ENCODE measurements around the gene LHFPL2.

Gene LHFPL2

DNA sequence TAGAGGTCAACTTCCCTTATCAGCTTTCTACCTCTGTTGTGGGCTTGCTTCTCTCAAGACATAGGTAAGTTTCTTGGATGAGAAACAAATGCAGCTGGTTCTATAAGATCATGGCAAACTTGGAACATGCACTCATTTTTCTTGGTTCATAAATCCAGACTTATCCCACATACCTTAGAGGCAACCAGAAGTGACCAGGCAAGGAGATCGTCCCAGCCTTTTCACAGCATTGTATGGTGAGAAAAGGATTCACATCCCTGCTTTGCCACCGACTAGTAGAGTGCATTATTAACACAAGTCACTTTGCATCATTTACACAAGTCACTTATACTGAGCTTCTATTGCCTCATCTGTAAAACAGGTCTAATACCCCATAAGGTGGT is 35.4 kb downstream of the LHFPL2 start:
- DNase-seq: no peak

GRCh38 chr5:78612227-78613150 is 36.1 kb downstream of the LHFPL2 start:
- DNase-seq: no peak

- no peak for DNase-seq
Observed at GRCh38 chr5:78611126-78611605, 37.4 kb downstream of the LHFPL2 start.

DNA sequence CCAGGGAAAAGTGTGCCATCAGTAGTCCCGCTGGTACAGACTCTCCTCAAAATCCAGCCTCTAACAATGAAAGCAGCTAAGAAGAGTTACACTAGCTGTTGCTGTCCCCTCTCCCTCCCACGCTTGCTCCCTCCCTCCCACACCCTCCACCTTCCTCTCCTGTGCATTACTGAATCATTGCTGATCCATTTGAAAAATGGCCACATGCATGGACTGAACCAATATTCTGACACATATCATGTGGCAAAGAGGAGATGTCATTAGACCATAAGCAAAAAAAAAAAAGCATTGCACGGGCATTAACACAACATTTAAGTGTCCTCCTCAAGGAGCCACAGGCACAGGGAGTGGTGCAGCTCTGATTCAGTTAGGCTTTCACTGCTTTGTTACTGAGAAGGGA is 37.9 kb downstream of the LHFPL2 start:
- DNase-seq: no peak

- no peak for DNase-seq
Observed at GRCh38 chr5:78610163-78610583, 38.4 kb downstream of the LHFPL2 start.

- no peak for DNase-seq
Observed at GRCh38 chr5:78607864-78608263, 40.7 kb downstream of the LHFPL2 start.

DNA sequence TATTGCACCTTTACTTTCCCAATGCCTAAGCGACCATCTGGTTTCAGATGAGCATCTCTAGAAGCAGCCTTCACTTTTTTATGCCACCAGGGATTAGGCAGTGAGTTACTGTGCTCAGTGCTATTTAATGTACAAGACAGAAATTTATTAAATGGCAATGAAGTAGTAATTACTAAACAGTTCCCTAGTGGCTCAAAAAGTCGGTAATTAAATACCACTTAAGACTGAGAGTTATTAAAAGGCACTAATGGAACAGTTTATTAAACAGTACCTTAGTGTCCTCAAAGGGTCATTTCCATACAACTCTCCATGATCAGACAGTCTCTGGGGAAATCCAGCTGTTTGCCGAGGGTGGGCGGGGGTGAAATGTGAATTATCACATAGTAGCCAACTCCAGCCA is 42.3 kb downstream of the LHFPL2 start:
- no peak for DNase-seq

DNA sequence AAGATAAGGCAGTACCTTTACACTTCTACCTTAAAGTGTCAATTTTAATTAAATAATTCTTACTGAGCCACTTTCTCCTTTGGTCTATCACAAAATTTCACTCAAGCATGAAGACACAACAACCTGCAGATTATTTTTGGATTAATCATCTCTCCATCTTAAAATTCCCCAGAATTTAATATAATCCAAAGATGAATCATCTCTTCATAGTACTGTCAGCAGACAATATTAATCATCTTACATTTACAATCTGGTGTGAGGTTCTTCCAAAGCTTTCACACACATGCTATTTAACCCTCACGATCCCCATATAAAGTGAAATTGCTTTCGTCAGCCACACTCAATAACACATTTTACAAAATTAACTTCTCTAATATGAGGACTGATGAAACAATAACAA is 43.0 kb downstream of the LHFPL2 start:
- no peak for DNase-seq

DNA sequence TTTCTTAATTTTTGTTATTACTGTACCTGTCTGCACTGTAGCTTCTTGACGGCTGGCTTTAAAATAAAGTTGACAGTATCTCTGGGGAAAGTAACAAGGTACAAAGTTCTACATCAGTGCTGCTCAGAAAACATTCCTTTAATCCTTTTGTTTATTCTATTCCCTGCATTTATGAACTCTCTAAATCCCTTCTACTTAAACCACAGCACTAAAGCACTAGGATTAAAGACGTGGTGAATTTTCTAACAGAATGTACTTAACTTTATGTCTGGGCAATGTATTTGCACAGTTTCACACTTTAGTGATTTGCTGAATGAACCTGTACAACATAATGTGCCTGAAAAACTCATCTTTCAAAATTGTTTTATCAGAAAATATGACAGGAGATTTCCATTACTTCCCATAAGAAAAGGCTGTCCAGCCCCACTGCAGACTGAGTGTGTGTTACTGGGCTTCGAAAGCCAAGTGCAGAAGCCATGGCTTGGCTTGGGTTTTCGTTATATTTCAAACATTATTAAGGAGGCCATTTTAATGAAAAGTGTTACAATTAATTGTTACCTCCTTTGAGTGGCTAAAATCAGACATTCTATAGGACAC is 43.8 kb downstream of the LHFPL2 start:
- DNase-seq: no peak

- DNase-seq: no peak
Observed at GRCh38 chr5:78603636-78604175, 44.9 kb downstream of the LHFPL2 start.

DNA sequence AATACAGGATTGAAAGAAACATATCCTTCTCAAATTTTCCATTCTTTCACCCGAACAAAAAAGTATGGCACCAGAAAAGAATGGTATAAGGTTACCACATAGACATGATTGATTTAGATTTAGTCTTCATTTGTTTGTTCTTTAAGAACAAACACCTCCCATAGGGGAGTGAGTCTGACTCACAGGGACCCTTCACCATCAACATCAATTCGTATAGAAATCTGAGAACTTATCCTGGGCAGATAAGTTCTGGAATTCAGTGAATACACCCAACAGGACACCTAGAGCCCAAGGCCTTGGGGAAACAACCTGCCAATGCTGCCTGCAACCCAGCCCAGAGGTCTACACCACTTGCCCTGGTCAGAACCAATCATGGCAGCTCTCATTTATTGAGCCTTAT is 46.2 kb downstream of the LHFPL2 start:
- no peak for DNase-seq

GRCh38 chr5:78601559-78602314 is 46.8 kb downstream of the LHFPL2 start:
- DNase-seq: no peak

DNA sequence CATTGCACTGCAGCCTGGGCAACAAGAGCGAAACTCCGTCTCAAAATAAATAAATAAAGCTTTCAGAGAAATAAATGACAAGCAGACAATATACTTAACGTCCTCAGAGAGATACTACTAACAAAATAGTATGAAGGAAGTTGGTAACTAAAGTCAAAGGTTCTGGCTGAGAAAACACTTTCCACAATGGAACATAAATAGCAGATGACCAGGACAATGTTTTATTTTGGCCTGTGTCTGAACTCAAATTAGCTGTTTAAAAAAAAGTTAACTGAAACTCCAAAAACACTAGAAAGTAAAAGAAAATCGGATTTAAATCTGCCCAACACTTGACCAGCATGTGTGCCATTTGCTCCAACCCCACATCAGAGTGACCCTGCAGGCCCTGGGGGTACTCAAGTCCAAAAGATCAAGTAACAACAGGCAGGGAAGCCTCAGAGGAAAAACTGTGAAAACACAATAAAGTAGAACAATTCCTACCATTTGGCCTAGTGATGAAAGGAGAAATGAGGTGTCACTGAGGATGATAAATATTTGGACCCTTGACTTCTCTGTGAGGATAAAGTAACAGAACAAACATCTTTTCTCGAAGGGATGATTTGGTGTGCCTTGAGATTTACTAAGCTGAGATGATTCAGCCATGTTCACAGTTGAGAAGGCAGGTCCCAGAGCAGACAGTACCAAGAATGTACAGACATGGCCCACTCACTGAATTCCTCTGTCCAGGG is 47.7 kb downstream of the LHFPL2 start:
- no peak for DNase-seq

GRCh38 chr5:78598973-78599372 is 49.6 kb downstream of the LHFPL2 start:
- DNase-seq: no peak

- DNase-seq: no peak
Observed at GRCh38 chr5:78597974-78598371, 50.6 kb downstream of the LHFPL2 start.

DNA sequence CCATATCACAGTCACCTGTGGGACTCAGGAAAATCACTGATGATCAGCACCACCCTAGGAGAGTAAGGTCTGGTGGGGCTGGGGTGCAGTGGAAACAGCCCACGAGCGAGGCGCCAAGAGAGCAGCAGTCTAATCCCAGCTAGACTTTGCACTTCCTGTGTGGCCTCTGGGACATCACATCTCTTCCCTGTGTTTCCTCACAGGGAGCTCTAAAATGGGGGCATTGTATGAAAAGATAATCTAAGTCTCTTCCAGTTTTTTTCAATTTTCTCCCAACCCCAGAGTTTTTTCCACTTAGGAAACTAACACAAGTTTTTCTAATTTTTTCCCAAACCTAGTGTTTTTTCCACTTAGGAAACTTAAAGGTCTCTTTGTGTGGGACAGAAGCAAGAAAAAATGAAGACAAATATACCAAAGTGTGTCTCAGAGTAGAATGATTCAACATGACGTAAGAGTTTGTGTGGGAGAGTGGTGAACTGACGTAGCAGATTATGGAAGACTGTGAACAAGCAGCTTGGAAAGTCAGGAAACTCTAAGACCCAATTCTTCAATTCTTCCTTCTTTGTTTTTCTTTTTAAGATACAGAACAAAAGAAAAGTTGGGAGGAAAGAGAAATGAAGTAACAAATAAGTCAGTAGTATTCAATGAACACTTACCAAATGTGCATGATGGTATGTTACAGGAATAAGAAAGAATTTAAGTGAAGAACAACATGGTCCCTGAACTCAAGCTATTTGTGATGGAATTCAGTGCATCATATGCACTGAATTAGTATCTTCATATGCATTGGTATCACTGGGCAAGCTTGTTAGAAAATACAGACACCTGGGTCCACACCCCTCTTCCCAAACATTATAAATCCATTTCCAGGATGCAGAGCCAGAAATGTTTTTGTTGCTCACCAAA is 51.3 kb downstream of the LHFPL2 start:
- DNase-seq: no peak

DNA sequence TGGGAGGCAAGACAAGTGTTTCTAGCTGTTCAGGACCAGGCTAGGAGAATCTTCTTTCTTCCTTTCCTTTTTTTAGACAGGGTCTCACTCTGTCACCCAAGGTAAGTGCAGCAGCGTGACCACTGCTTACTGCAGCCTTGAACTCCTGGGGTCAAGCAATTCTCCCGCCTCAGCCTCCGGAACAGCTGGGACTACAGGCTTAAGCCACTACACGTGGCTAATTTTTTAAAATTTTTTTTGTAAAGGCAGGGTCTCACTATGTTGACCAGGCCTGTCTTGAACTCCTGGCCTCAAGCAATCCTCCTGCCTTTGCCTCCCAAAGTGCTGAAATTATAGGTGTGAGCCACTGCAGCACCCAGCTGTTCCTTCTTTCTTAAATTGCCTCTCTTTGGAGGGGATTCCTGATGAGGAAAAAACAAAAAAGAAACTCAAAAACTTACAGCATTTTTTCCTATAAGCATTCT is 53.1 kb downstream of the LHFPL2 start:
- no peak for DNase-seq

DNA sequence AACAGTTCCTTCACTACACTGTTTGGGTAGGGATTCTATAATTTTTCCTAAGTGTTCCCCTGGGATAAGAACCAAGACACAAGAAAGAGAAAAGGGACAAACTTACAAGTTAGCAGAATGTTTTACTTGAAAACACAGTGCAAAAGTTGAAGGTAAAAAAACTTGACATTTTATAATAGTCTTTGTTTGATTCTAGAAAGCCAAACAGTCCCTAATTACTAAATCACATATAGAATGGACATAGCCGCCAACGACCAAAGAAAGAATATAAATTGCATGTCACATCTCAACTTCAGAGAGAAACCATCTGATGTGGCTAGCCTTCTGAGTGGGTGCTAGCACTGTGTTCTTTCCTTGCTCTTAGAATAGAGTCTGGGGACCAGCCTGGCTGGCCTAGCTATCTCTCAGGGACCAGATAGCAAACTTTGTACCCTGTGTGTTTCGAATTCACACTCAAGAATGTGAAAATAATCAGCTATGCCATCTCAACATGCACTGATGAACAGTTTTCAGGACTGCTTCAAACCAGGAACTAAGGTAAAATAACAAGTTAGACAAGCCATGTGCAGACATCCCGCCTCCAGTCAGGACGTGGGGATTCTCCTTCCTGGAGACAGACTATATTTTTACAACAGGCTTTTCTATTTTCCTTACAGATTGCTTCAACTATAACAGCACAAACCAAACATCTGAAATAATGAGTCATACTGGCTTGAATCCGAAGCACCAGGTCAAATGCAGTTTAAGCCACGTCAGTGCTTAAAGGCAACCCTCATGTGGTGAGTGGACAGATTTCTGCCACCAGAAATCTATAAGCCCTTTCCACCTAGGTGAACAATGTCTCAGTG is 53.7 kb downstream of the LHFPL2 start:
- no peak for DNase-seq

- DNase-seq: no peak
Observed at GRCh38 chr5:78594021-78594420, 54.6 kb downstream of the LHFPL2 start.

- no peak for DNase-seq
Observed at GRCh38 chr5:78593465-78593864, 55.1 kb downstream of the LHFPL2 start.

Measured in RPMI8226 (cell line).